ENCODE measurements around the gene AMFR. TPM values are rescaled to one million over a fixed set of nuclear protein-coding genes. Genes with fewer than 3 reads are reported as not detected.

Gene AMFR
- total and polyA plus RNA-seq, 2 of the 8 experiments (the other 6 are each of a cell fraction or from before 2014, with no cell fraction given) = 18.6 to 21.7 TPM

GRCh38 chr16:56334761-56335160 is 90.6 kb downstream of the AMFR start:
- no peaks in the 10 kb centered on the region for H3K4me1 ChIP-seq (replicated peaks in 1 of 4; ENCODE audit: control insufficient read depth in 3 of 4, insufficient read depth in 4 of 4, low read length in 3 of 4)
- H3K79me2 ChIP-seq (ENCODE audit: control insufficient read depth in 1 of 2, insufficient read depth in 2 of 2, low read length in 2 of 2) = no peaks in the 10 kb centered on the region
- no peak overlapping the region for H2BK15ac ChIP-seq (ENCODE audit: low read length)
- WGBS, 2 experiments (ENCODE audit: extremely low coverage in 1 of 2, insufficient coverage in 1 of 2, insufficient read length in 1 of 2, insufficient replicate concordance in 2 of 2, low coverage in 1 of 2, low lambda C conversion rate in 2 of 2, missing lambda C conversion rate in 1 of 2) = 95% methylated on average over 9 of the region's 9 CpGs; no CpG with 5 or more reads in 1 of the 2 experiments
- no peak overlapping the region for H3K4me2 ChIP-seq (ENCODE audit: insufficient read depth in 1 of 2, low read depth in 2 of 2, low read length in 2 of 2)
- no peaks in the 10 kb centered on the region for H3K79me1 ChIP-seq (ENCODE audit: low read depth, low read length)
- H3K23me2 ChIP-seq (ENCODE audit: low read depth, low read length) = no peaks in the 10 kb centered on the region
- no peak overlapping the region for H2BK120ac ChIP-seq (replicated peaks; ENCODE audit: low read depth, low read length)
- no peaks in the 10 kb centered on the region for H3K9me3 ChIP-seq (ENCODE audit: insufficient read depth in 2 of 2, low read depth in 1 of 2, low read length in 1 of 2)
- peak overlapping the region; percentile 30 for H4K91ac ChIP-seq (replicated peaks; ENCODE audit: insufficient read length, low read length)
- no peak for DNase-seq (ENCODE audit: low read depth in 1 of 2, low spot score in 2 of 2)
- POLR2A ChIA-PET (ENCODE audit: partially characterized antibody) = no interaction called here
- no peaks in the 10 kb centered on the region for H3K27me3 ChIP-seq (replicated peaks in 1 of 4; ENCODE audit: control insufficient read depth in 3 of 4, extremely low read depth in 1 of 4, insufficient read depth in 3 of 4, low read length in 3 of 4)
- no peak overlapping the region for H2BK20ac ChIP-seq (ENCODE audit: low read length)
- no peak overlapping the region for H3K4ac ChIP-seq (replicated peaks; ENCODE audit: insufficient read length, low read depth, low read length)
- TF ChIP-seq HDAC6 (IDR thresholded peaks at IDR 0.05; ENCODE audit: low read depth, low read length) = no peak
- no peak overlapping the region for H3K14ac ChIP-seq (ENCODE audit: insufficient read length)
- no peak overlapping the region for H3K56ac ChIP-seq (replicated peaks; ENCODE audit: insufficient read length, low read depth, low read length)
- no peak overlapping the region; the same call in 1 of the 2 replicates for H2BK5ac ChIP-seq (ENCODE audit: low read depth, low read length)
- no peak overlapping the region for H2AK5ac ChIP-seq (ENCODE audit: low read depth, low read length)
- H4K20me1 ChIP-seq (replicated peaks in 1 of 2; ENCODE audit: control insufficient read depth in 1 of 2, insufficient read depth in 2 of 2, low read length in 2 of 2) = peaks cover 0 to 1% of the 10 kb centered on the region in 2 experiments
- no peak overlapping the region for H2BK12ac ChIP-seq (ENCODE audit: low read depth, low read length)
- no peak overlapping the region for H3K23ac ChIP-seq (ENCODE audit: insufficient read length)
- no peak overlapping the region for H3K4me3 ChIP-seq (ENCODE audit: extremely low read depth in 1 of 4, insufficient read depth in 2 of 4, low read depth in 3 of 4, low read length in 4 of 4)
- H3K18ac ChIP-seq (ENCODE audit: extremely low read depth, low read length) = no peak overlapping the region
- H4K5ac ChIP-seq (ENCODE audit: insufficient read length, low read depth, low read length) = no peak overlapping the region
- H3K9ac ChIP-seq (replicated peaks in 1 of 4; ENCODE audit: extremely low read depth in 1 of 4, low read depth in 3 of 4, low read length in 3 of 4) = no peak overlapping the region
- CTCF ChIA-PET (ENCODE audit: partially characterized antibody) = interaction anchor here (0.9 to 1.1 kb wide), 2 partner anchors 17 to 22 kb away, joined by 4 to 5 read pairs; no protein-coding TSS in a partner anchor
- no peak overlapping the region for H3K27ac ChIP-seq (ENCODE audit: low read depth, low read length)
- no peak overlapping the region; the same call in 1 of the 2 replicates for H4K8ac ChIP-seq (ENCODE audit: extremely low read depth, insufficient read depth, low read length)
- FAIRE-seq = no peak
- no peak overlapping the region for H2AFZ ChIP-seq (ENCODE audit: low read length)
- H3K36me3 ChIP-seq (ENCODE audit: control insufficient read depth in 2 of 4, insufficient read depth in 4 of 4, low read length in 3 of 4) = no peaks in the 10 kb centered on the region
